BE2C (cell line): ENCODE data around the gene TCEANC2.
A peak's percentile ranks its signal among the peaks of the same experiment; 100 is the strongest.

Experiments used
- DNase-seq: peaks from one replicate; pipeline ENCODE4 v3.0.0-alpha.2; 2020
- H3K27me3 ChIP-seq: fragments of 250-450 bp; sonication (Bioruptor Pico); 2 replicates; pipeline ENCODE4 v1.5.1; 2020; ENCODE audit warnings: mild to moderate bottlenecking
- H3K36me3 ChIP-seq: fragments of 250-450 bp; sonication (Bioruptor Pico); 2 replicates; pipeline ENCODE4 v1.5.1; 2020; ENCODE audit warnings: mild to moderate bottlenecking
- H3K4me1 ChIP-seq: fragments of 250-450 bp; sonication (Bioruptor Pico); 2 replicates; pipeline ENCODE4 v1.5.1; 2020
- H3K4me3 ChIP-seq: 2 replicates; pipeline ENCODE4 v1.5.1; 2011; ENCODE audit warnings: low read depth, low read length
- H3K9me3 ChIP-seq: fragments of 250-450 bp; sonication (Bioruptor Pico); 2 replicates; pipeline ENCODE4 v1.5.1; 2020
- CTCF ChIP-seq: IDR thresholded peaks from 2 replicates; pipeline ENCODE4 v1.5.1; 2012; ENCODE audit warnings: mild to moderate bottlenecking, low read depth, low read length

Gene TCEANC2

GRCh38 chr1:54081306-54082270 lies 28.2 kb downstream of the TCEANC2 start:
- TF ChIP-seq CTCF = peak; percentile 68
- DNase-seq = peak; percentile 56
- H3K36me3 ChIP-seq = no peaks in the 10 kb centered on the region
- H3K27me3 ChIP-seq = no peaks in the 10 kb centered on the region
- H3K9me3 ChIP-seq = no peaks in the 10 kb centered on the region
- H3K4me3 ChIP-seq = no peak overlapping the region
- no peaks in the 10 kb centered on the region for H3K4me1 ChIP-seq

GRCh38 chr1:54084794-54085193 lies 31.4 kb downstream of the TCEANC2 start:
- no peaks in the 10 kb centered on the region for H3K36me3 ChIP-seq
- no peaks in the 10 kb centered on the region for H3K9me3 ChIP-seq
- TF ChIP-seq CTCF = no peak
- H3K4me1 ChIP-seq = no peaks in the 10 kb centered on the region
- H3K4me3 ChIP-seq = no peak overlapping the region
- no peak for DNase-seq
- no peaks in the 10 kb centered on the region for H3K27me3 ChIP-seq

- Histone ChIP-seq H3K27me3 (no peaks in the 10 kb centered on the region), H3K9me3 (no peaks in the 10 kb centered on the region), H3K4me3 (no peak overlapping the region), H3K4me1 (no peaks in the 10 kb centered on the region), H3K36me3 (no peaks in the 10 kb centered on the region)
- DNase-seq = no peak
- no peak for TF ChIP-seq CTCF
These were observed 33.3 kb downstream of the TCEANC2 start for GRCh38 chr1:54086754-54087153.

GRCh38 chr1:54088385-54088784 lies 35.0 kb downstream of the TCEANC2 start:
- H3K27me3 ChIP-seq = no peaks in the 10 kb centered on the region
- H3K36me3 ChIP-seq = no peaks in the 10 kb centered on the region
- H3K4me1 ChIP-seq = no peaks in the 10 kb centered on the region
- no peak overlapping the region for H3K4me3 ChIP-seq
- no peak for DNase-seq
- no peak for TF ChIP-seq CTCF
- no peaks in the 10 kb centered on the region for H3K9me3 ChIP-seq

- no peak for TF ChIP-seq CTCF
- H3K9me3 ChIP-seq = no peaks in the 10 kb centered on the region
- no peaks in the 10 kb centered on the region for H3K27me3 ChIP-seq
- H3K36me3 ChIP-seq = no peaks in the 10 kb centered on the region
- DNase-seq = no peak
- H3K4me3 ChIP-seq = no peak overlapping the region
- no peaks in the 10 kb centered on the region for H3K4me1 ChIP-seq
These were observed 38.3 kb downstream of the TCEANC2 start for GRCh38 chr1:54091666-54092065.
